K562 (cell line): Measurements from ENCODE around the gene BHLHE40. TPM values are rescaled to one million over a fixed set of nuclear protein-coding genes. Genes with fewer than 3 reads are reported as not detected.

Experiments
- E2F3 ChIP-seq: fragments of 250-450 bp; sonication (Bioruptor Pico); IDR thresholded peaks from 2 replicates; pipeline ENCODE4 v1.4.0; 2020; ENCODE audit warnings: mild to moderate bottlenecking
- ELK1 ChIP-seq: sonication (generic); formaldehyde crosslinking; IDR thresholded peaks from 2 replicates; pipeline ENCODE4 v1.8.1; 2022; ENCODE audit warnings: missing genetic modification reagents
- ESRRA ChIP-seq: fragments of 450-650 bp; IDR thresholded peaks from 2 replicates; pipeline ENCODE4 v1.6.1; 2014; ENCODE audit warnings: low read depth, mild to moderate bottlenecking, moderate library complexity, borderline replicate concordance
- FOXA3 ChIP-seq, 2 experiments: fragments of 450-650 bp in 1 of 2; sonication (generic) in 1 of 2; formaldehyde crosslinking; IDR thresholded peaks in 1 of 2; conservative IDR thresholded peaks in 1 of 2; 2 replicates each; pipeline versions ENCODE4 v1.4.0 to v1.8.0; 2020 to 2022; ENCODE audit warnings: mild to moderate bottlenecking in 2 of 2, missing genetic modification reagents in 1 of 2
- HNRNPH1 ChIP-seq: fragments of 200-400 bp; formaldehyde crosslinking; optimal IDR thresholded peaks from 2 replicates; pipeline ENCODE3; 2017; ENCODE audit warnings: low read depth, mild to moderate bottlenecking, low read length, moderate library complexity
- JUN ChIP-seq, 2 experiments: sonication (generic) in 1 of 2; formaldehyde crosslinking in 1 of 2; IDR thresholded peaks; 2 replicates each; pipeline versions ENCODE4 v1.6.1 to v1.8.0; 2012 to 2022; ENCODE audit warnings: borderline replicate concordance in 2 of 2, mild to moderate bottlenecking in 2 of 2, improper control_type of control experiment in 1 of 2, low read depth in 1 of 2, low read length in 1 of 2, missing genetic modification reagents in 1 of 2
- KLF13 ChIP-seq: fragments of 450-650 bp; IDR thresholded peaks from 2 replicates; pipeline ENCODE4 v1.6.1; 2016; ENCODE audit warnings: missing genetic modification characterization, low read depth, mild to moderate bottlenecking, missing compliant biosample characterization, moderate library complexity, borderline replicate concordance
- MTA1 ChIP-seq: fragments of 450-650 bp; IDR thresholded peaks from 2 replicates; pipeline ENCODE4 v1.6.1; 2017; ENCODE audit warnings: borderline replicate concordance
- MTA3 ChIP-seq: fragments of 450-650 bp; formaldehyde crosslinking; IDR thresholded peaks from 2 replicates; pipeline ENCODE4 v1.6.1; 2017; ENCODE audit warnings: mild to moderate bottlenecking, borderline replicate concordance
- NBN ChIP-seq: fragments of 450-650 bp; IDR thresholded peaks from 2 replicates; pipeline ENCODE4 v1.6.1; 2016; ENCODE audit warnings: low read depth, mild to moderate bottlenecking
- NR0B1 ChIP-seq: fragments of 450-650 bp; IDR thresholded peaks from one replicate; pipeline ENCODE4 v1.6.1; 2018; ENCODE audit warnings: mild to moderate bottlenecking, moderate library complexity; ENCODE audit not compliant: partially characterized antibody
- PHB2 ChIP-seq: fragments of 450-650 bp; IDR thresholded peaks from 2 replicates; pipeline ENCODE4 v1.6.1; 2017; ENCODE audit warnings: low read depth
- RBM34 ChIP-seq: fragments of 200-400 bp; formaldehyde crosslinking; IDR thresholded peaks from 2 replicates; pipeline ENCODE4 v1.6.1; 2018; ENCODE audit warnings: low read length, borderline replicate concordance; ENCODE audit not compliant: insufficient read depth
- SPI1 ChIP-seq: IDR thresholded peaks from 2 replicates; pipeline ENCODE4 v1.6.1; 2011; ENCODE audit warnings: low read depth, low read length, control low read depth, borderline replicate concordance
- TEAD1 ChIP-seq, 2 experiments: fragments of 450-650 bp in 1 of 2; sonication (generic) in 1 of 2; formaldehyde crosslinking; IDR thresholded peaks; 2 replicates each; pipeline versions ENCODE4 v1.4.0 to v1.8.0; 2020 to 2022; ENCODE audit warnings: mild to moderate bottlenecking in 2 of 2, missing genetic modification reagents in 1 of 2
- TEAD4 ChIP-seq, 2 experiments: sonication (generic) in 1 of 2; formaldehyde crosslinking in 1 of 2; IDR thresholded peaks; 2 replicates each; pipeline versions ENCODE4 v1.6.1 to v1.8.0; 2012 to 2022; ENCODE audit warnings: borderline replicate concordance in 1 of 2, inconsistent platforms in 1 of 2, low read length in 1 of 2, mild to moderate bottlenecking in 1 of 2, missing genetic modification reagents in 1 of 2
- ZNF212 ChIP-seq: fragments of 450-650 bp; formaldehyde crosslinking; IDR thresholded peaks from 2 replicates; pipeline ENCODE4 v1.4.0; 2020; ENCODE audit warnings: mild to moderate bottlenecking
- ZNF347 ChIP-seq: fragments of 450-650 bp; formaldehyde crosslinking; IDR thresholded peaks from 2 replicates; pipeline ENCODE4 v1.4.0; 2020; ENCODE audit warnings: low read depth, mild to moderate bottlenecking, moderate library complexity
- polyA plus RNA-seq, 8 experiments: library from polyadenylated mRNA; depleted of rRNA in 4 of 8; stranded (reverse) in 5 of 8; unstranded in 3 of 8; fragments of >200 nt; fragmentation: Nextera tagmentation in 2 of 8; fragmentation: Illumina TruSeq in 1 of 8; extraction: Ambion mirVana in 2 of 8; extraction: Trizol in 1 of 8; gene quantifications; 2 replicates each; pipeline versions ENCODE4 v1.2.1 to v1.2.3, GENCODE V29; 2011 to 2014; ENCODE audit warnings: inconsistent platforms in 1 of 8, missing spikeins in 1 of 8
- total RNA-seq, 7 experiments: library from RNA; depleted of rRNA in 6 of 7; stranded (reverse); fragments of >200 nt in 6 of 7; fragmentation: Illumina TruSeq in 2 of 7; extraction: Trizol in 2 of 7; gene quantifications; 2 replicates each; pipeline versions ENCODE4 v1.2.1 to v1.2.3, GENCODE V29; 2011 to 2021; ENCODE audit warnings: low replicate concordance in 1 of 7
- TF ChIP-seq, protein P1 (sequence below), 3 experiments: fragments of 200-800 bp in 1 of 3; fragments of 250-450 bp in 1 of 3; fragments of 450-650 bp in 1 of 3; sonication (Bioruptor Pico) in 1 of 3; sonication (Bioruptor generic) in 1 of 3; formaldehyde crosslinking in 1 of 3; IDR thresholded peaks; 2 replicates each; pipeline versions ENCODE4 v1.6.1 to v1.8.0; 2016 to 2022; ENCODE audit warnings: mild to moderate bottlenecking in 2 of 3, missing genetic modification characterization in 2 of 3, missing compliant biosample characterization in 1 of 3, moderate library complexity in 1 of 3

The BHLHE40 gene
- total and polyA plus RNA-seq, 9 of the 15 experiments (the other 6 are each of a cell fraction or from before 2014, with no cell fraction given), result 12.0 to 83.9 (median 31.4) TPM

GRCh38 chr3:4978204-4978965, 852 bp upstream of the BHLHE40 start (continued):
- TF ChIP-seq, protein P1, sequence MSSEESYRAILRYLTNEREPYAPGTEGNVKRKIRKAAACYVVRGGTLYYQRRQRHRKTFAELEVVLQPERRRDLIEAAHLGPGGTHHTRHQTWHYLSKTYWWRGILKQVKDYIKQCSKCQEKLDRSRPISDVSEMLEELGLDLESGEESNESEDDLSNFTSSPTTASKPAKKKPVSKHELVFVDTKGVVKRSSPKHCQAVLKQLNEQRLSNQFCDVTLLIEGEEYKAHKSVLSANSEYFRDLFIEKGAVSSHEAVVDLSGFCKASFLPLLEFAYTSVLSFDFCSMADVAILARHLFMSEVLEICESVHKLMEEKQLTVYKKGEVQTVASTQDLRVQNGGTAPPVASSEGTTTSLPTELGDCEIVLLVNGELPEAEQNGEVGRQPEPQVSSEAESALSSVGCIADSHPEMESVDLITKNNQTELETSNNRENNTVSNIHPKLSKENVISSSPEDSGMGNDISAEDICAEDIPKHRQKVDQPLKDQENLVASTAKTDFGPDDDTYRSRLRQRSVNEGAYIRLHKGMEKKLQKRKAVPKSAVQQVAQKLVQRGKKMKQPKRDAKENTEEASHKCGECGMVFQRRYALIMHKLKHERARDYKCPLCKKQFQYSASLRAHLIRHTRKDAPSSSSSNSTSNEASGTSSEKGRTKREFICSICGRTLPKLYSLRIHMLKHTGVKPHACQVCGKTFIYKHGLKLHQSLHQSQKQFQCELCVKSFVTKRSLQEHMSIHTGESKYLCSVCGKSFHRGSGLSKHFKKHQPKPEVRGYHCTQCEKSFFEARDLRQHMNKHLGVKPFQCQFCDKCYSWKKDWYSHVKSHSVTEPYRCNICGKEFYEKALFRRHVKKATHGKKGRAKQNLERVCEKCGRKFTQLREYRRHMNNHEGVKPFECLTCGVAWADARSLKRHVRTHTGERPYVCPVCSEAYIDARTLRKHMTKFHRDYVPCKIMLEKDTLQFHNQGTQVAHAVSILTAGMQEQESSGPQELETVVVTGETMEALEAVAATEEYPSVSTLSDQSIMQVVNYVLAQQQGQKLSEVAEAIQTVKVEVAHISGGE (CRISPR knock-in tag; IDR thresholded peaks at IDR 0.05), result no peak
- TF ChIP-seq TEAD4 (IDR thresholded peaks at IDR 0.05; ENCODE audit: low read length) (peak; percentile 62), TEAD4 (CRISPR knock-in tag; IDR thresholded peaks at IDR 0.05; ENCODE audit: borderline replicate concordance) (no peak), PHB2 (no peak), NR0B1 (no peak), ESRRA (peak; percentile 59; the same call in 1 of the 2 replicates), SPI1 (peak; percentile 63; the same call in 1 of the 2 replicates), ZNF212 (CRISPR knock-in tag) (peak; percentile 9; the same call in 1 of the 2 replicates), RBM34 (peak; percentile 90; the same call in 1 of the 2 replicates), HNRNPH1 (no peak), MTA3 (peak; percentile 96), FOXA3 (CRISPR knock-in tag; conservative IDR thresholded peaks at IDR 0.05 in 1 of 2, IDR thresholded peaks at IDR 0.05 in 1 of 2) (peak in 1 of 2 experiments; percentile 56; a peak in 1 of 4 replicates), TEAD1 (CRISPR knock-in tag; IDR thresholded peaks at IDR 0.05) (peak; percentile 39 to 46; a peak in 3 of 4 replicates), JUN (IDR thresholded peaks at IDR 0.05; ENCODE audit: borderline replicate concordance, low read depth, low read length) (peak; percentile 58; the same call in 1 of the 2 replicates), JUN (CRISPR knock-in tag; IDR thresholded peaks at IDR 0.05; ENCODE audit: borderline replicate concordance) (no peak), NBN (peak; percentile 97), ZNF347 (CRISPR knock-in tag) (no peak), E2F3 (CRISPR knock-in tag) (peak; percentile 58), MTA1 (peak; percentile 71; the same call in 1 of the 2 replicates), ELK1 (CRISPR knock-in tag) (no peak), KLF13 (tag) (peak; percentile 86)
